Measurements from ENCODE around the gene MEGF10. TPM values are rescaled to one million over a fixed set of nuclear protein-coding genes. Genes with fewer than 3 reads are reported as not detected.

MEGF10 gene
- total RNA-seq, 4 donors from 2014 or later = 1.1 to 3.4 (median 2.9) TPM

- TF ChIP-seq POLR2AphosphoS5 (IDR thresholded peaks at IDR 0.05) (no peak), EP300 (IDR thresholded peaks at IDR 0.05) (no peak), CTCF (IDR thresholded peaks at IDR 0.05) (no peak), POLR2A (IDR thresholded peaks at IDR 0.05) (no peak)
- no peaks in the 10 kb centered on the region for H3K27me3 ChIP-seq
- 78% methylated on average over 7 of the region's 7 CpGs for WGBS
Measured at GRCh38 chr5:127447827-127448226, 157.2 kb downstream of the MEGF10 start.

DNA sequence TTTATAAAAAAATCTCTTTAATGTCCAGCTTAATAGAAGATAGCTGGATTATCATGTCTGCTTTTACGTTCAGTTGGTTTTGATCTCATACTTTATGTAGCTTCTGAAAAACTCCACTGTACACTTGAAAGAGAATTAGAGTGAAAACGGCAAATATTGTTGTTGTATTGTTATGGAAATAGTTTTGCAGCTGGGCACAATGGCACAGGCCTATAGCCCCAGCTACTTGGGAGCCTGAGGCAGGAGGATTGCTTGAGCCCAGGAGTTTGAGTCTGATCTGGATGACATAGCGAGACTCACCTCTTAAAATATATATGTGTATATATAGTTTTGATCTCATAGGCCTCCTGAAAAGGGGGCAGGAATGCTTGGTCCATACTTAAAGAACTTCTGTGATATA, 159.4 kb downstream of the MEGF10 start:
- TF ChIP-seq CTCF (IDR thresholded peaks at IDR 0.05) = no peak
- no peaks in the 10 kb centered on the region for H3K27me3 ChIP-seq
- no peak for DNase-seq (ENCODE audit: low spot score in 2 of 2)
- no peak overlapping the region for H3K4me3 ChIP-seq
- H3K36me3 ChIP-seq = no peaks in the 10 kb centered on the region
- no peaks in the 10 kb centered on the region for H3K9me3 ChIP-seq
- H3K27ac ChIP-seq = no peak overlapping the region
- WGBS = 85% methylated on average over 3 of the region's 3 CpGs
- no peaks in the 10 kb centered on the region for H3K4me1 ChIP-seq

More at GRCh38 chr5:127447827-127448226, 157.2 kb downstream of the MEGF10 start:
- no peak for DNase-seq (ENCODE audit: low spot score in 2 of 2)
- H3K4me1 ChIP-seq = no peaks in the 10 kb centered on the region
- H3K36me3 ChIP-seq = no peaks in the 10 kb centered on the region
- no peaks in the 10 kb centered on the region for H3K9me3 ChIP-seq
- H3K27ac ChIP-seq = no peak overlapping the region
- no peak overlapping the region for H3K4me3 ChIP-seq

- 93% methylated on average over 4 of the region's 4 CpGs for WGBS
- Histone ChIP-seq H3K36me3 (no peaks in the 10 kb centered on the region), H3K9me3 (no peaks in the 10 kb centered on the region), H3K27ac (no peak overlapping the region), H3K4me3 (no peak overlapping the region), H3K27me3 (no peaks in the 10 kb centered on the region), H3K4me1 (no peaks in the 10 kb centered on the region)
- no peak for TF ChIP-seq CTCF (IDR thresholded peaks at IDR 0.05)
- no peak for TF ChIP-seq POLR2A (IDR thresholded peaks at IDR 0.05)
- no peak for TF ChIP-seq POLR2AphosphoS5 (IDR thresholded peaks at IDR 0.05)
- no peak for TF ChIP-seq EP300 (IDR thresholded peaks at IDR 0.05)
- DNase-seq (ENCODE audit: low spot score in 2 of 2) = no peak
Measured at GRCh38 chr5:127451096-127451495, 160.5 kb downstream of the MEGF10 start.

DNA sequence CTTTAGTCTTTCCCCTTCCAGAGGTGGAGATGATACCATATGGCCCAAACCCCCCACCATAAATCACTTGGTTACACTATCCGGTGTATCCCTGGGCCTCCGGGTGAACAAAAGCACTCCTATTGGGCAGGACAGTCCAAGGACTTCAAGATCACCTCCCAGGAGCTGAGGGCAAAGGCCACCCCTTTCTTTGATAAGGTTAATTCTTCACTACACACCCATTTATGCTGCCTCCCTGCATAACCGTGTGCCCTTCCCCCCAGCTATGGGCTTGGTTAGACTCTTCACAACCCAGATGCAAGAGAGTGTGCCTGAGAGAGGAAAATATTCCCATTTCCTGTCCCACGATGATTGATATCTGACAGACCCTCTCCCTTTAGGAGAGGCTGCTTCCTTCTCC, 162.0 kb downstream of the MEGF10 start:
- no peak for DNase-seq (ENCODE audit: low spot score in 2 of 2)
- H3K27me3 ChIP-seq = no peaks in the 10 kb centered on the region
- no peaks in the 10 kb centered on the region for H3K4me1 ChIP-seq
- no peaks in the 10 kb centered on the region for H3K9me3 ChIP-seq
- no peak overlapping the region for H3K4me3 ChIP-seq
- H3K36me3 ChIP-seq = no peaks in the 10 kb centered on the region
- TF ChIP-seq POLR2AphosphoS5 (IDR thresholded peaks at IDR 0.05) (no peak), POLR2A (IDR thresholded peaks at IDR 0.05) (no peak)
- 75% methylated on average over 4 of the region's 4 CpGs for WGBS
- H3K27ac ChIP-seq = no peak overlapping the region

- Histone ChIP-seq H3K27ac (no peak overlapping the region), H3K9me3 (no peaks in the 10 kb centered on the region), H3K4me1 (no peaks in the 10 kb centered on the region), H3K36me3 (no peaks in the 10 kb centered on the region), H3K4me3 (no peak overlapping the region), H3K27me3 (no peaks in the 10 kb centered on the region)
- no peak for DNase-seq (ENCODE audit: low spot score in 2 of 2)
- 69% methylated on average over 2 of the region's 2 CpGs for WGBS
- TF ChIP-seq CTCF (IDR thresholded peaks at IDR 0.05) = no peak
- TF ChIP-seq POLR2A (IDR thresholded peaks at IDR 0.05) = no peak
Measured at GRCh38 chr5:127471211-127471610, 180.6 kb downstream of the MEGF10 start.

- no peak overlapping the region for H3K27ac ChIP-seq
- no peak overlapping the region for H3K4me3 ChIP-seq
- 94% methylated on average over 3 of the region's 3 CpGs for WGBS
- H3K4me1 ChIP-seq = no peaks in the 10 kb centered on the region
- DNase-seq (ENCODE audit: low spot score in 2 of 2) = no peak
- H3K27me3 ChIP-seq = no peaks in the 10 kb centered on the region
- no peaks in the 10 kb centered on the region for H3K36me3 ChIP-seq
- H3K9me3 ChIP-seq = no peaks in the 10 kb centered on the region
- no peak for TF ChIP-seq POLR2AphosphoS5 (IDR thresholded peaks at IDR 0.05)
- no peak for TF ChIP-seq POLR2A (IDR thresholded peaks at IDR 0.05)
- TF ChIP-seq EP300 (IDR thresholded peaks at IDR 0.05) = no peak
- no peak for TF ChIP-seq CTCF (IDR thresholded peaks at IDR 0.05)
Measured at GRCh38 chr5:127472700-127473099, 182.1 kb downstream of the MEGF10 start.
